Neural cell (in vitro differentiated cells): ENCODE measurements around the gene TCEA3. TPM values are rescaled to one million over a fixed set of nuclear protein-coding genes. Genes with fewer than 3 reads are reported as not detected.

Experiments
- H2AFZ ChIP-seq: fragments of 200-600, 300-800 bp; sonication (generic), shearing (Covaris generic); 2 replicates; pipeline ENCODE4 v1.6.0; 2014; ENCODE audit warnings: low read depth, mild to moderate bottlenecking, antibody characterized with exemption, low read length, moderate library complexity
- H3F3A ChIP-seq: fragments of 200-600 bp; shearing (Covaris generic); 2 replicates; pipeline ENCODE4 v1.6.1; 2016; ENCODE audit warnings: mild to moderate bottlenecking, moderate library complexity, mixed read lengths, antibody characterized with exemption, low read length; ENCODE audit not compliant: insufficient read depth, poor library complexity, severe bottlenecking
- H3K27ac ChIP-seq: fragments of 200-600, 300-800 bp; sonication (generic), shearing (Covaris generic); 2 replicates; pipeline ENCODE4 v1.5.1; 2014; ENCODE audit warnings: mild to moderate bottlenecking, low read length, moderate library complexity
- H3K27me3 ChIP-seq: fragments of 300-800, 200-600 bp; sonication (generic), shearing (Covaris generic); 2 replicates; pipeline ENCODE4 v1.6.0; 2014; ENCODE audit warnings: mild to moderate bottlenecking, low read depth, low read length, moderate library complexity; ENCODE audit not compliant: insufficient read depth
- H3K36me3 ChIP-seq: fragments of 300-800, 200-600 bp; sonication (generic), shearing (Covaris generic); 2 replicates; pipeline ENCODE4 v1.5.1; 2014; ENCODE audit warnings: mild to moderate bottlenecking, antibody characterized with exemption, low read length, moderate library complexity; ENCODE audit not compliant: insufficient read depth
- H3K4me2 ChIP-seq: fragments of 300-800, 200-600 bp; sonication (generic), shearing (Covaris generic); 2 replicates; pipeline ENCODE4 v1.6.0; 2014; ENCODE audit warnings: mild to moderate bottlenecking, low read length
- H3K4me3 ChIP-seq: fragments of 300-800, 200-600 bp; sonication (generic), shearing (Covaris generic); 2 replicates; pipeline ENCODE4 v1.5.1; 2014; ENCODE audit warnings: mild to moderate bottlenecking, low read length, moderate library complexity
- H3K79me2 ChIP-seq: fragments of 200-600 bp; shearing (Covaris generic); replicated peaks from 2 replicates; pipeline ENCODE4 v1.6.0; 2014; ENCODE audit warnings: mild to moderate bottlenecking, low read length, moderate library complexity; ENCODE audit not compliant: insufficient read depth
- H3K9ac ChIP-seq: fragments of 300-800, 200-600 bp; sonication (generic), shearing (Covaris generic); 2 replicates; pipeline ENCODE4 v1.6.1; 2016; ENCODE audit warnings: mild to moderate bottlenecking, low read length, mixed read lengths
- H3K9me2 ChIP-seq: fragments of 200-600 bp; shearing (Covaris generic); 2 replicates; pipeline ENCODE4 v1.6.1; 2016; ENCODE audit warnings: mild to moderate bottlenecking, low read length, mixed read lengths; ENCODE audit not compliant: insufficient read depth
- H3K9me3 ChIP-seq: fragments of 200-600, 300-800 bp; sonication (generic), shearing (Covaris generic); 2 replicates; pipeline ENCODE4 v1.6.1; 2016; ENCODE audit warnings: mild to moderate bottlenecking, mixed run types, low read length, moderate library complexity, mixed read lengths
- H4K20me1 ChIP-seq: fragments of 200-600 bp; shearing (Covaris generic); 2 replicates; pipeline ENCODE4 v1.6.1; 2016; ENCODE audit warnings: mild to moderate bottlenecking, mixed run types; ENCODE audit not compliant: insufficient read depth
- EP300 ChIP-seq: fragments of 450-650 bp; conservative IDR thresholded peaks from 2 replicates; pipeline ENCODE4 v1.6.1; 2014; ENCODE audit warnings: antibody characterized with exemption, mild to moderate bottlenecking, moderate library complexity; ENCODE audit not compliant: poor library complexity, severe bottlenecking
- EZH2 ChIP-seq: fragments of 200-600, 300-800 bp; shearing (Covaris generic), sonication (generic); IDR thresholded peaks from 2 replicates; pipeline ENCODE4 v1.6.1; 2014; ENCODE audit warnings: antibody characterized with exemption, low read length, borderline replicate concordance, mild to moderate bottlenecking; ENCODE audit not compliant: insufficient read depth, poor library complexity, severe bottlenecking
- MXI1 ChIP-seq: fragments of 450-650 bp; conservative IDR thresholded peaks from 2 replicates; pipeline ENCODE4 v1.6.1; 2014; ENCODE audit warnings: antibody characterized with exemption, mild to moderate bottlenecking; ENCODE audit not compliant: poor library complexity, severe bottlenecking
- POLR2AphosphoS5 ChIP-seq: IDR thresholded peaks from 2 replicates; pipeline ENCODE4 v1.6.1; 2012
- RAD21 ChIP-seq: fragments of 450-650 bp; conservative IDR thresholded peaks from 2 replicates; pipeline ENCODE4 v1.6.1; 2014; ENCODE audit warnings: antibody characterized with exemption, mild to moderate bottlenecking, moderate library complexity
- SMC3 ChIP-seq: fragments of 450-650 bp; conservative IDR thresholded peaks from 2 replicates; pipeline ENCODE4 v1.6.1; 2014; ENCODE audit warnings: antibody characterized with exemption, mild to moderate bottlenecking, moderate library complexity; ENCODE audit not compliant: poor library complexity
- TAF1 ChIP-seq: IDR thresholded peaks from 2 replicates; pipeline ENCODE4 v1.6.1; 2012; ENCODE audit warnings: low read depth
- polyA plus RNA-seq: library from polyadenylated mRNA; depleted of rRNA; stranded (reverse); fragments of >200 nt; gene quantifications from 2 replicates; pipeline ENCODE4 v1.2.3, GENCODE V29; 2014
- TF ChIP-seq, protein P1 (sequence below): fragments of 450-650 bp; IDR thresholded peaks from 2 replicates; pipeline ENCODE4 v1.5.1; 2014; ENCODE audit warnings: antibody characterized with exemption, mild to moderate bottlenecking, moderate library complexity; ENCODE audit not compliant: poor library complexity, severe bottlenecking
- TF ChIP-seq, protein P2 (sequence below): IDR thresholded peaks from 2 replicates; pipeline ENCODE4 v1.6.1; 2012; ENCODE audit warnings: borderline replicate concordance

Gene TCEA3
- polyA plus RNA-seq, 1 donor from 2014 or later = not detected

DNA sequence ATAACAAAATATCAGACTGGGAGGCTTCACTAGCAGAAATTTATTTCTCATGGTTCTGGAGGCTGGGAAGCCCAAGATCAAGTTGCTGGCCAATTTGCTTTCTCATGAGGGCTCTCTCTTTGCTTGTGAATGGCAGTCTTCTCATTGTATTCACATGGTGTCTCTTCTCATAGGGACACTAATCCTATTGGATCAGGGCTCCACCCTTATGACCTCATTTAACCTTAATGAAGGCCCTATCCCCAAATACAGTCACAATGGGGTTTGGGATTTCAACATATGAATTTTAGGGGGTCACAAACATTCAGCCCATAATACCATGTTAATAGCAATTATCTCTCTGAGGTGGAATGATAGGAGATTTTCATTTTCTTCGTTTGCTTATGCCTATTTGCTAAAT is 25.3 kb downstream of the TCEA3 start:
- TF ChIP-seq POLR2AphosphoS5 (no peak), MXI1 (no peak), EZH2 (no peak), TAF1 (no peak), EP300 (no peak), SMC3 (no peak), RAD21 (no peak)
- TF ChIP-seq, protein P1, sequence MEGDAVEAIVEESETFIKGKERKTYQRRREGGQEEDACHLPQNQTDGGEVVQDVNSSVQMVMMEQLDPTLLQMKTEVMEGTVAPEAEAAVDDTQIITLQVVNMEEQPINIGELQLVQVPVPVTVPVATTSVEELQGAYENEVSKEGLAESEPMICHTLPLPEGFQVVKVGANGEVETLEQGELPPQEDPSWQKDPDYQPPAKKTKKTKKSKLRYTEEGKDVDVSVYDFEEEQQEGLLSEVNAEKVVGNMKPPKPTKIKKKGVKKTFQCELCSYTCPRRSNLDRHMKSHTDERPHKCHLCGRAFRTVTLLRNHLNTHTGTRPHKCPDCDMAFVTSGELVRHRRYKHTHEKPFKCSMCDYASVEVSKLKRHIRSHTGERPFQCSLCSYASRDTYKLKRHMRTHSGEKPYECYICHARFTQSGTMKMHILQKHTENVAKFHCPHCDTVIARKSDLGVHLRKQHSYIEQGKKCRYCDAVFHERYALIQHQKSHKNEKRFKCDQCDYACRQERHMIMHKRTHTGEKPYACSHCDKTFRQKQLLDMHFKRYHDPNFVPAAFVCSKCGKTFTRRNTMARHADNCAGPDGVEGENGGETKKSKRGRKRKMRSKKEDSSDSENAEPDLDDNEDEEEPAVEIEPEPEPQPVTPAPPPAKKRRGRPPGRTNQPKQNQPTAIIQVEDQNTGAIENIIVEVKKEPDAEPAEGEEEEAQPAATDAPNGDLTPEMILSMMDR = no peak
- TF ChIP-seq, protein P2, sequence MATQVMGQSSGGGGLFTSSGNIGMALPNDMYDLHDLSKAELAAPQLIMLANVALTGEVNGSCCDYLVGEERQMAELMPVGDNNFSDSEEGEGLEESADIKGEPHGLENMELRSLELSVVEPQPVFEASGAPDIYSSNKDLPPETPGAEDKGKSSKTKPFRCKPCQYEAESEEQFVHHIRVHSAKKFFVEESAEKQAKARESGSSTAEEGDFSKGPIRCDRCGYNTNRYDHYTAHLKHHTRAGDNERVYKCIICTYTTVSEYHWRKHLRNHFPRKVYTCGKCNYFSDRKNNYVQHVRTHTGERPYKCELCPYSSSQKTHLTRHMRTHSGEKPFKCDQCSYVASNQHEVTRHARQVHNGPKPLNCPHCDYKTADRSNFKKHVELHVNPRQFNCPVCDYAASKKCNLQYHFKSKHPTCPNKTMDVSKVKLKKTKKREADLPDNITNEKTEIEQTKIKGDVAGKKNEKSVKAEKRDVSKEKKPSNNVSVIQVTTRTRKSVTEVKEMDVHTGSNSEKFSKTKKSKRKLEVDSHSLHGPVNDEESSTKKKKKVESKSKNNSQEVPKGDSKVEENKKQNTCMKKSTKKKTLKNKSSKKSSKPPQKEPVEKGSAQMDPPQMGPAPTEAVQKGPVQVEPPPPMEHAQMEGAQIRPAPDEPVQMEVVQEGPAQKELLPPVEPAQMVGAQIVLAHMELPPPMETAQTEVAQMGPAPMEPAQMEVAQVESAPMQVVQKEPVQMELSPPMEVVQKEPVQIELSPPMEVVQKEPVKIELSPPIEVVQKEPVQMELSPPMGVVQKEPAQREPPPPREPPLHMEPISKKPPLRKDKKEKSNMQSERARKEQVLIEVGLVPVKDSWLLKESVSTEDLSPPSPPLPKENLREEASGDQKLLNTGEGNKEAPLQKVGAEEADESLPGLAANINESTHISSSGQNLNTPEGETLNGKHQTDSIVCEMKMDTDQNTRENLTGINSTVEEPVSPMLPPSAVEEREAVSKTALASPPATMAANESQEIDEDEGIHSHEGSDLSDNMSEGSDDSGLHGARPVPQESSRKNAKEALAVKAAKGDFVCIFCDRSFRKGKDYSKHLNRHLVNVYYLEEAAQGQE = no peak
- H3K9me2 ChIP-seq = no peaks in the 10 kb centered on the region
- H3K27ac ChIP-seq = no peak overlapping the region
- H3K4me2 ChIP-seq = no peak overlapping the region
- H3K36me3 ChIP-seq = no peaks in the 10 kb centered on the region
- no peaks in the 10 kb centered on the region for H3K27me3 ChIP-seq
- H3K9me3 ChIP-seq = no peaks in the 10 kb centered on the region
- no peak overlapping the region for H2AFZ ChIP-seq
- no peaks in the 10 kb centered on the region for H3F3A ChIP-seq
- no peak overlapping the region for H3K4me3 ChIP-seq
- H3K79me2 ChIP-seq = no peaks in the 10 kb centered on the region
- H4K20me1 ChIP-seq = no peaks in the 10 kb centered on the region
- no peak overlapping the region for H3K9ac ChIP-seq

DNA sequence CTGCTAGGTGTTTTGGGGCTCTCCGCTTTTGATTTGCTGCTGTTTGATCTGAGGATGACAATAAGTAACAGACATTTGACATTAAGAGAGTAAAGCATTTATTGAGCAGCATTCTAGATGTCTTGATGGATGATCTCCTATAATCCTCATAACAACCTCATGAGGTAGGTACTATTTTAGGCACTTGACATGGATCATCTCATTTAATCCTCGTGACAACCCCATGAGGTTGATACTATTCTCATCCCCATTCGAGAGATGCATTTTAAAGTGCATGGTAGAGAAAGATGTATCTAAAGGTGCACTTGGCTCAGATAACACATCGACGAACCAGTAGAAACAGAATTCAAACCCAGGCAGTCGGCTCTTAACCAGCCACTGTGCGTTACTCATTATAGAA is 26.6 kb downstream of the TCEA3 start:
- no peaks in the 10 kb centered on the region for H3F3A ChIP-seq
- no peaks in the 10 kb centered on the region for H3K36me3 ChIP-seq
- H3K9me2 ChIP-seq = no peaks in the 10 kb centered on the region
- H3K9me3 ChIP-seq = no peaks in the 10 kb centered on the region
- H3K9ac ChIP-seq = no peak overlapping the region
- no peak for TF ChIP-seq MXI1
- TF ChIP-seq, protein P2 = no peak
- no peak for TF ChIP-seq POLR2AphosphoS5
- TF ChIP-seq, protein P1 = no peak
- TF ChIP-seq EP300 = no peak
- no peak for TF ChIP-seq EZH2
- no peak for TF ChIP-seq SMC3
- TF ChIP-seq TAF1 = no peak
- TF ChIP-seq RAD21 = no peak
- H3K4me2 ChIP-seq = no peak overlapping the region
- H4K20me1 ChIP-seq = no peaks in the 10 kb centered on the region
- no peak overlapping the region for H3K27ac ChIP-seq
- H3K27me3 ChIP-seq = no peaks in the 10 kb centered on the region
- no peak overlapping the region for H2AFZ ChIP-seq
- H3K4me3 ChIP-seq = no peak overlapping the region
- no peaks in the 10 kb centered on the region for H3K79me2 ChIP-seq
